Heart left ventricle (tissue), 16 donors: ENCODE results near the gene HVCN1. TPM values are rescaled to one million over a fixed set of nuclear protein-coding genes. Genes with fewer than 3 reads are reported as not detected.
A peak's percentile ranks its signal among the peaks of the same experiment; 100 is the strongest.

Experiments
- ATAC-seq, 4 donors: fragments of 200-7000 bp; cut with Tn5 transposase; one replicate each; pipeline ENCODE4 v1.9.1; 2020 to 2022; ENCODE audit warnings: moderate library complexity in 4 of 4, mild to moderate bottlenecking in 3 of 4, moderate number of reproducible peaks in 1 of 4
- DNase-seq, 5 donors: peaks; one replicate each; pipeline ENCODE4 v3.0.0-alpha.2; 2020
- H3K27ac ChIP-seq, 12 donors: fragments of 200-600 bp; sonication (generic) in 4 of 12; one replicate each; pipeline versions ENCODE4 v1.5.0 to v1.8.0; 2016 to 2022; ENCODE audit warnings: mild to moderate bottlenecking in 2 of 12
- H3K27me3 ChIP-seq, 9 donors: fragments of 200-600 bp; sonication (generic) in 2 of 9; one replicate each; pipeline versions ENCODE4 v1.5.1 to v1.8.0; 2016 to 2022; ENCODE audit warnings: mild to moderate bottlenecking in 3 of 9
- H3K36me3 ChIP-seq, 9 donors: fragments of 200-600 bp; sonication (generic) in 2 of 9; one replicate each; pipeline versions ENCODE4 v1.5.0 to v1.8.0; 2018 to 2022; ENCODE audit warnings: mild to moderate bottlenecking in 2 of 9
- H3K4me1 ChIP-seq, 12 donors: fragments of 200-600 bp; sonication (generic) in 4 of 12; one replicate each; pipeline versions ENCODE4 v1.5.0 to v1.8.0; 2016 to 2022; ENCODE audit warnings: mild to moderate bottlenecking in 3 of 12
- H3K4me3 ChIP-seq, 12 donors: fragments of 200-600 bp; sonication (generic) in 4 of 12; one replicate each; pipeline versions ENCODE4 v1.5.0 to v1.8.0; 2017 to 2022; ENCODE audit warnings: mild to moderate bottlenecking in 9 of 12, moderate library complexity in 4 of 12
- H3K9me3 ChIP-seq, 12 donors: fragments of 200-600 bp; sonication (generic) in 4 of 12; one replicate each; pipeline versions ENCODE4 v1.5.0 to v1.8.0; 2016 to 2022; ENCODE audit warnings: mild to moderate bottlenecking in 1 of 12
- CTCF ChIP-seq, 12 donors: fragments of 200-600 bp; sonication (generic) in 4 of 12; IDR thresholded peaks; one replicate each; pipeline versions ENCODE4 v1.5.0 to v1.8.0; 2018 to 2022; ENCODE audit warnings: antibody characterized with exemption in 12 of 12, mild to moderate bottlenecking in 5 of 12
- POLR2A ChIP-seq, 2 donors: fragments of 450-650 bp; IDR thresholded peaks; one replicate each; pipeline ENCODE4 v1.6.1; 2017; ENCODE audit warnings: antibody characterized with exemption in 2 of 2, mild to moderate bottlenecking in 2 of 2, moderate library complexity in 2 of 2
- WGBS, 4 donors: extraction: QIAGEN DNeasy Blood & Tissue Kit in 2 of 4; methylation state at CpG; one replicate each; pipeline versions ENCODE4 v1.1.5 to v1.1.7; 2013 to 2018; 5-methylcytosine and 5-hydroxymethylcytosine counted together
- intact Hi-C, 10 donors: fragments of 100-400 bp; cut with DNase I; formaldehyde crosslinking; loops; one replicate each; pipeline versions ENCODE4 v1.11.1 to v1.14.2; 2022
- polyA plus RNA-seq, 2 donors: library from polyadenylated mRNA; stranded (reverse); fragments of 200-250 nt; gene quantifications; one replicate each; pipeline ENCODE4 v1.2.3, GENCODE V29; 2013
- total RNA-seq, 9 donors: library from RNA; depleted of rRNA in 2 of 9; stranded (reverse); fragments of >200 nt in 2 of 9; fragmentation: NEBNext Ultra II Directional in 3 of 9; extraction: Animal tissue kit (Norgen Biotek cat#: 25700) in 3 of 9; gene quantifications; one replicate each; pipeline versions ENCODE4 v1.1.0 to v1.2.4, GENCODE V29; 2016 to 2023
- donor health status: ischemic (EF 13 %, LVEDD 7.1; RV severe dilation, severe dysfunction).
- donor health status: healthy with polysubstance abuse.
- donor health status: DM: no; HTN: yes; CAD: no.
- donor health status: DM: no; HTN: no; CAD: no.
- donor health status: ischemic (EF 25% LVEDD 6.9; RV normal size, moderate dysfunction).
- donor health status: ischemic (EF 25% LVEDD 5.7; RV mildly dilated, moderate dysfunction).
- donor health status: healthy.
- donor health status: DM: yes; HTN: yes; CAD: no.
- donor health status: ischemic (EF 35%, LVEDD 5.7; RV mildly dilated, moderate dysfunction).
- donor health status: nonischemic (EF 11% LVEDD 7.7; RV severe dilation, severe dysfunction).
- donor health status: DM: yes; HTN: yes; CAD: no.
- donor health status: PGD.
- donor health status: ischemic (EF 29% LVEDD 5.4; RV normal size, mild dysfunction).
- donor health status: nonischemic (EF 23%, LVEDD 6.1; RV moderate dilation, normal function).

HVCN1 gene
- total and polyA plus RNA-seq, 11 donors = 4.1 to 55.3 (median 11.8) TPM

GRCh38 chr12:110699591-110700445 lies 10.9 kb upstream of the HVCN1 start:
- peak in 2 of 4 donors; percentile 5 to 11 for ATAC-seq
- no peaks in the 10 kb centered on the region for H3K27me3 ChIP-seq
- DNase-seq = no peak
- no peaks in the 10 kb centered on the region for H3K36me3 ChIP-seq
- 70 to 77% (median 70%) methylated on average over 27 to 28 of the region's 28 CpGs for WGBS, 4 donors
- peak overlapping the region in 6 of 12 donors; percentile 19 to 68 (median 60) for H3K27ac ChIP-seq
- H3K4me1 ChIP-seq = peaks cover 0 to 40% (median 14%) of the 10 kb centered on the region in 12 donors
- TF ChIP-seq POLR2A (IDR thresholded peaks at IDR 0.05) (no peak), CTCF (IDR thresholded peaks at IDR 0.05) (peak in 5 of 12 donors; percentile 10 to 35 (median 26))
- intact Hi-C loops = loop anchor here in 8 of 10 donors (2.0 to 10.0 kb wide), 11 partner anchors 42 to 248 kb away; partner anchors contain the start of genes ARPC3 (in 1 of the 8), PPP1CC (in 1 of the 8), RAD9B (in 1 of the 8) and TCTN1 (in 1 of the 8)
- no peaks in the 10 kb centered on the region for H3K9me3 ChIP-seq
- peak overlapping the region in 1 of 12 donors; percentile 1 for H3K4me3 ChIP-seq

DNA sequence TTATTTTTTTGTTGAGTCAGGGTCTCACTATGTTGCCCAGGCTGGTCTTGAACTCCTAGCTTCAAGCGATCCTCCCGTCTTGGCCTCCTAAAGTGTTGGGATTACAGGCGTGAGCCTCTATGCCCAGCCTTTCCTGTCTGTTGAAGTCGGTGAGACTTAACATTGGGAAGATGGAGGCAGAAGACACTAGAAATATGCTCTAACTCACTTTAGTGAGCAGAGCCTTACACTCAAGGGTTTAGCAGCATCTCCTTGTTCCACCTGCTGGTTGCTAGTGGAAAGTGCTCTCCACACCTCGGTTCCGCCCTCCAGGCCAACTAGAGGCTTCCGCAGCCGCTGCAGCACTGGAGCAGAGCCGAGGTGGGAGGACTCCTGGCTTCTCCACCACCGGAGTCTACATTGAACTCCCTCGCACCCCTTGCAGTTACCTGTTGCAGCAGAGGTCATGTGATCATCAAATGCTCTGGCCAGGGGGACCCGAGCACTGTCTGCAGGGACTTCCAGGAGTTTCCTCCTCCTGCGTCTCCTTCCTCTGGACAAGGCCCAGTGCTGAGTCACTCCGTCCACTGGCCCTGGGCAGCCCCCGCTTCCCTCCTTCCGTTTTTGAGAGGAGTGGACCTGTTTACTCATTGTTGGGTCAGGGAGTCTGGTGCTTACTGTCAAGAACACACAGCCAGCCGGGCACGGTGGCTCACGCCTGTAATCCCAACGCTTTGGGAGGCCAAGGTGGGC lies 9.4 kb upstream of the HVCN1 start:
- WGBS, 4 donors = 33 to 52% (median 40%) methylated on average over 17 to 20 of the region's 20 CpGs
- peak overlapping the region in 8 of 12 donors; percentile 10 to 41 (median 26) for H3K4me3 ChIP-seq
- peak overlapping the region in 10 of 12 donors; percentile 4 to 68 (median 39) for H3K27ac ChIP-seq

DNA sequence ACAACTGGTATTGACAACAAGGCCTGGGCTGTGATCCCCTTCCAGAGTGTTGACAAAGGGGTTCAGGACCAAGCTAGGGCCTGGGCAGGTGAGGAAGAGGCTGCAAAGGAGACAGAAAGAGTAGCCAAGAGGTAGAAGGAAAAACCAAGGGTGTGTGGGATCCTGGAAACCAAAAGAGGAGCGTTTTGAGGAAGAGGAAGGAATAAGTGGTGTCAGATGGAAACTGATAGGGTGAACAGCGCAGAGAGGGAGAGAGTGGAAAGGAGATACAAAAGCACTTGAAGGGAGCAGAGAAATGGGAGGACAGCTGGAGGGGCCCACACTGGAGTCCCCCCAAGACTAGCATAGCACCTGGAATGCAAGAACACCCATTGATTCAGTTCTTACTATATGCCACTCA lies 8.3 kb upstream of the HVCN1 start:
- peak overlapping the region in 1 of 12 donors; percentile 67 for H3K27ac ChIP-seq
- intact Hi-C loops = loop anchor here in 7 of 10 donors (5.0 to 10.0 kb wide), 9 partner anchors 45 to 245 kb away; partner anchors contain the start of genes ARPC3 (in 1 of the 7), PPP1CC (in 1 of the 7), RAD9B (in 1 of the 7) and TCTN1 (in 1 of the 7)
- ATAC-seq (no peak), DNase-seq (no peak)
- H3K36me3 ChIP-seq = no peaks in the 10 kb centered on the region
- H3K9me3 ChIP-seq = no peaks in the 10 kb centered on the region
- no peak overlapping the region for H3K4me3 ChIP-seq
- no peak for TF ChIP-seq CTCF (IDR thresholded peaks at IDR 0.05)
- TF ChIP-seq POLR2A (IDR thresholded peaks at IDR 0.05) = no peak
- H3K27me3 ChIP-seq = no peaks in the 10 kb centered on the region
- 83 to 84% (median 83%) methylated on average over 2 of the region's 2 CpGs for WGBS, 4 donors
- H3K4me1 ChIP-seq = peaks cover 7 to 64% (median 15%) of the 10 kb centered on the region in 12 donors

More for the DNA sequence above, 9.4 kb upstream of the HVCN1 start:
- DNase-seq = peak; percentile 80 to 86 (median 81)
- Histone ChIP-seq H3K9me3 (no peaks in the 10 kb centered on the region), H3K36me3 (no peaks in the 10 kb centered on the region), H3K27me3 (no peaks in the 10 kb centered on the region), H3K4me1 (peaks cover 7 to 53% (median 15%) of the 10 kb centered on the region in 12 donors)
- ATAC-seq = peak; percentile 69 to 86 (median 72)
- TF ChIP-seq POLR2A (IDR thresholded peaks at IDR 0.05) = peak in 1 of 2 donors; percentile 24
- TF ChIP-seq CTCF (IDR thresholded peaks at IDR 0.05) = peak; percentile 58 to 85 (median 72)
- intact Hi-C loops = loop anchor here in 7 of 10 donors (2.0 to 10.0 kb wide), 10 partner anchors 44 to 246 kb away; partner anchors contain the start of genes ARPC3 (in 1 of the 7), PPP1CC (in 1 of the 7), RAD9B (in 1 of the 7) and TCTN1 (in 1 of the 7)
